T-cell (primary cell): ENCODE measurements around the gene PTPRD. TPM values are rescaled to one million over a fixed set of nuclear protein-coding genes. Genes with fewer than 3 reads are reported as not detected.
"Not testable (repeated sequence)": the region's sequence is repeated elsewhere in the genome, so short reads cannot be mapped to it uniquely, and the experiment has no call there.

Experiments used
- ATAC-seq, 4 experiments: fragments of 200-7000 bp in 3 of 4; fragments of 150-1000 bp in 1 of 4; cut with Tn5 transposase; replicated peaks in 1 of 4; 1 replicate in 3 of 4; 2 replicates in 1 of 4; pipeline ENCODE4 v1.10.0; 2021; ENCODE audit warnings: moderate library complexity in 3 of 4, mild to moderate bottlenecking in 2 of 4, moderate number of reproducible peaks in 1 of 4
- CTCF ChIA-PET, 2 donors: fragments of 300-600 bp; sonication (Branson Sonifier 250); formaldehyde crosslinking; loops; one replicate each; lab custom pipeline; 2022; ENCODE audit warnings: antibody characterized with exemption in 2 of 2; lab: Charles Lee
- POLR2A ChIA-PET, 2 donors: fragments of 300-600 bp; sonication (Branson Sonifier 250); formaldehyde crosslinking; loops; one replicate each; lab custom pipeline; 2022; ENCODE audit warnings: antibody characterized with exemption in 2 of 2; lab: Charles Lee
- DNase-seq, 35 experiments: peaks; one replicate each; pipeline versions ENCODE4 v3.0.0 to v3.0.0-alpha.2; 2013 to 2023
- H3K27ac ChIP-seq: one replicate; pipeline ENCODE4 v1.5.1; 2013; ENCODE audit warnings: low read length
- H3K27me3 ChIP-seq, 2 experiments: replicated peaks in 1 of 2; 1 replicate in 1 of 2; 2 replicates in 1 of 2; pipeline versions ENCODE4 v1.6.1 to v1.7.0; 2013; ENCODE audit warnings: low read length in 1 of 2, mixed read lengths in 1 of 2; ENCODE audit not compliant: control insufficient read depth in 2 of 2, insufficient read depth in 2 of 2; ENCODE audit errors: extremely low read depth in 1 of 2
- H3K36me3 ChIP-seq, 2 donors: 1 replicate in 1 of 2; 2 replicates in 1 of 2; pipeline versions ENCODE4 v1.6.1 to v1.7.0; 2013; ENCODE audit warnings: low read length in 1 of 2; ENCODE audit not compliant: control insufficient read depth in 2 of 2, insufficient read depth in 1 of 2; ENCODE audit errors: extremely low read depth in 1 of 2
- H3K4me1 ChIP-seq, 2 experiments: 1 replicate in 1 of 2; 2 replicates in 1 of 2; pipeline versions ENCODE4 v1.6.1 to v1.7.0; 2013; ENCODE audit warnings: low read length in 2 of 2, mixed read lengths in 1 of 2; ENCODE audit not compliant: insufficient read depth in 2 of 2, control insufficient read depth in 1 of 2; ENCODE audit errors: extremely low read depth in 1 of 2
- H3K4me3 ChIP-seq, 2 donors: 1 replicate in 1 of 2; 2 replicates in 1 of 2; pipeline versions ENCODE4 v1.5.1 to v1.7.0; 2013; ENCODE audit warnings: mild to moderate bottlenecking in 2 of 2, low read length in 1 of 2, moderate library complexity in 1 of 2; ENCODE audit not compliant: control insufficient read depth in 1 of 2; ENCODE audit errors: extremely low read depth in 1 of 2
- H3K9me3 ChIP-seq: 2 replicates; pipeline ENCODE4 v1.7.0; 2013
- H3K27ac Mint-ChIP-seq, 2 donors: one replicate each; pipeline ENCODE4 v1.8.0; 2020 to 2021; ENCODE audit warnings: mild to moderate bottlenecking in 2 of 2, mixed read lengths in 2 of 2
- H3K27me3 Mint-ChIP-seq, 2 donors: one replicate each; pipeline ENCODE4 v1.8.0; 2021 to 2022; ENCODE audit warnings: mixed read lengths in 2 of 2
- H3K36me3 Mint-ChIP-seq: one replicate; pipeline ENCODE4 v1.8.0; 2021; ENCODE audit warnings: mixed read lengths
- H3K4me1 Mint-ChIP-seq, 3 donors: one replicate each; pipeline ENCODE4 v1.8.0; 2020 to 2022; ENCODE audit warnings: mixed read lengths in 3 of 3, mild to moderate bottlenecking in 1 of 3
- H3K4me3 Mint-ChIP-seq, 3 donors: one replicate each; pipeline ENCODE4 v1.8.0; 2020 to 2022; ENCODE audit warnings: mild to moderate bottlenecking in 3 of 3, mixed read lengths in 3 of 3, moderate library complexity in 3 of 3
- H3K9me3 Mint-ChIP-seq, 3 donors: one replicate each; pipeline ENCODE4 v1.8.0; 2020 to 2022; ENCODE audit warnings: mixed read lengths in 3 of 3
- WGBS: methylation state at CpG from one replicate; pipeline ENCODE4 v1.1.5; 2013; ENCODE audit warnings: missing lambda C conversion rate; ENCODE audit not compliant: insufficient coverage; 5-methylcytosine and 5-hydroxymethylcytosine counted together
- total RNA-seq, 35 experiments: library from RNA in 6 of 35; stranded (reverse) in 6 of 35; fragments of 120-200 nt in 1 of 35; gene quantifications; one replicate each; pipeline versions ENCODE4 v1.2.1 to v1.2.4 and lab custom pipeline; 2013 to 2026

Gene PTPRD
- total RNA-seq, 5 donors from 2014 or later (not counting 1 experiment from before 2014, with no cell fraction given), result 0.13 to 0.61 (median 0.38) TPM; not detected in 2

GRCh38 chr9:8705861-8706260 lies 1906.9 kb downstream of the PTPRD start:
- H3K27ac Mint-ChIP-seq, result no peak overlapping the region
- WGBS, result 67% methylated on average over 1 of the region's 4 CpGs
- peaks cover 0 to 1% of the 10 kb centered on the region in 2 donors for H3K27me3 Mint-ChIP-seq
- no peaks in the 10 kb centered on the region for H3K9me3 Mint-ChIP-seq
- no peaks in the 10 kb centered on the region for H3K4me1 ChIP-seq
- no peak overlapping the region for H3K27ac ChIP-seq
- H3K36me3 Mint-ChIP-seq, result no peaks in the 10 kb centered on the region
- H3K4me3 Mint-ChIP-seq, result no peak overlapping the region
- no peaks in the 10 kb centered on the region for H3K4me1 Mint-ChIP-seq
- ATAC-seq (no peak), DNase-seq (no peak)
- no peaks in the 10 kb centered on the region for H3K36me3 ChIP-seq
- POLR2A ChIA-PET, result no interaction called here
- H3K27me3 ChIP-seq, result no peaks in the 10 kb centered on the region
- H3K4me3 ChIP-seq, result no peak overlapping the region
- CTCF ChIA-PET, result no interaction called here
- no peaks in the 10 kb centered on the region for H3K9me3 ChIP-seq

DNA sequence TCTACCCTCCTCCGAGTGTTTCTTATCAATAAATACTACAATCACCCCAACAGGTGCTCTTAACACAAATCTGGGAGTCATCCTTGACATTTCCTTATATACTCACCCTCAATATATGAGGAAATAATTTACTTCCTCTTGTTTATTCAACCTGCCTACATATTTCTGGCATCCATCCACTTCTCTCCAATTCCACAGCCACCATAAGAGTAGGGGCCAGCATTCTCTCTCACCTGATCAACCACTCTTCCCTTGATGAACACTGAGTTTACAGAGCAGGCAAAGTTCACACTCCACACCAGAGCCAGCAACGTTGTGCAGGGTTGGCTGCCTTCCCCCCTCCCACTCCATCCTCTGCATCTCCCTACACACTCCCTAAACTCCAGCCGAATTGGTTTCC lies 1908.9 kb downstream of the PTPRD start:
- H3K36me3 ChIP-seq, result no peaks in the 10 kb centered on the region
- Mint-ChIP-seq H3K27me3 (peaks cover 0 to 1% of the 10 kb centered on the region in 2 donors), H3K4me3 (no peak overlapping the region), H3K27ac (no peak overlapping the region), H3K4me1 (no peaks in the 10 kb centered on the region), H3K36me3 (no peaks in the 10 kb centered on the region), H3K9me3 (no peaks in the 10 kb centered on the region)
- H3K27me3 ChIP-seq, result no peaks in the 10 kb centered on the region
- 75% methylated on average over 2 of the region's 3 CpGs for WGBS
- no peak overlapping the region for H3K4me3 ChIP-seq
- ATAC-seq, result no peak
- ChIA-PET CTCF (interaction anchor here in 1 of 2 donors (0.7 kb wide), 1 partner anchor 1634 kb away, joined by 3 read pairs; no protein-coding TSS in a partner anchor), POLR2A (no interaction called here)
- no peaks in the 10 kb centered on the region for H3K4me1 ChIP-seq
- H3K27ac ChIP-seq, result no peak overlapping the region
- no peak for DNase-seq
- no peaks in the 10 kb centered on the region for H3K9me3 ChIP-seq

- H3K9me3 ChIP-seq, result no peaks in the 10 kb centered on the region
- Mint-ChIP-seq H3K27ac (no peak overlapping the region), H3K4me3 (no peak overlapping the region), H3K27me3 (peaks cover 0 to 1% of the 10 kb centered on the region in 2 donors), H3K36me3 (no peaks in the 10 kb centered on the region), H3K9me3 (no peaks in the 10 kb centered on the region), H3K4me1 (no peaks in the 10 kb centered on the region)
- ATAC-seq, result no peak
- H3K4me3 ChIP-seq, result no peak overlapping the region
- H3K36me3 ChIP-seq, result no peaks in the 10 kb centered on the region
- H3K27ac ChIP-seq, result no peak overlapping the region
- no peaks in the 10 kb centered on the region for H3K27me3 ChIP-seq
- no peak for DNase-seq
- no peaks in the 10 kb centered on the region for H3K4me1 ChIP-seq
- no CpG with 5 or more reads among the region's 4 CpGs for WGBS
- ChIA-PET POLR2A (no interaction called here), CTCF (interaction anchor here (0.7 kb wide), 2 partner anchors 13 to 684 kb away, joined by 3 to 4 read pairs; no protein-coding TSS in a partner anchor)
Measured at GRCh38 chr9:8701904-8702303, 1910.9 kb downstream of the PTPRD start.

GRCh38 chr9:8697565-8697964 lies 1915.2 kb downstream of the PTPRD start:
- H3K27ac Mint-ChIP-seq, H3K4me3 Mint-ChIP-seq, DNase-seq, H3K36me3 ChIP-seq, H3K4me1 Mint-ChIP-seq, H3K27ac ChIP-seq, H3K4me3 ChIP-seq, H3K9me3 Mint-ChIP-seq, CTCF ChIA-PET, ATAC-seq, H3K27me3 ChIP-seq, H3K36me3 Mint-ChIP-seq, H3K27me3 Mint-ChIP-seq, H3K9me3 ChIP-seq, POLR2A ChIA-PET, H3K4me1 ChIP-seq: not testable (repeated sequence)
- WGBS, result 66% methylated on average over 2 of the region's 6 CpGs

GRCh38 chr9:8696516-8696915 lies 1916.3 kb downstream of the PTPRD start:
- ChIA-PET POLR2A (no interaction called here), CTCF (interaction anchor here in 1 of 2 donors (0.7 kb wide), 1 partner anchor 368 kb away, joined by 8 read pairs; no protein-coding TSS in a partner anchor)
- no peaks in the 10 kb centered on the region for H3K27me3 ChIP-seq
- no peak for ATAC-seq
- H3K27ac ChIP-seq, result no peak overlapping the region
- Mint-ChIP-seq H3K4me1 (no peaks in the 10 kb centered on the region), H3K4me3 (no peak overlapping the region), H3K27ac (no peak overlapping the region), H3K9me3 (no peaks in the 10 kb centered on the region), H3K27me3 (no peaks in the 10 kb centered on the region), H3K36me3 (no peaks in the 10 kb centered on the region)
- 91% methylated on average over 3 of the region's 6 CpGs for WGBS
- H3K36me3 ChIP-seq, result no peaks in the 10 kb centered on the region
- no peaks in the 10 kb centered on the region for H3K4me1 ChIP-seq
- DNase-seq, result no peak
- no peaks in the 10 kb centered on the region for H3K9me3 ChIP-seq
- H3K4me3 ChIP-seq, result no peak overlapping the region

DNA sequence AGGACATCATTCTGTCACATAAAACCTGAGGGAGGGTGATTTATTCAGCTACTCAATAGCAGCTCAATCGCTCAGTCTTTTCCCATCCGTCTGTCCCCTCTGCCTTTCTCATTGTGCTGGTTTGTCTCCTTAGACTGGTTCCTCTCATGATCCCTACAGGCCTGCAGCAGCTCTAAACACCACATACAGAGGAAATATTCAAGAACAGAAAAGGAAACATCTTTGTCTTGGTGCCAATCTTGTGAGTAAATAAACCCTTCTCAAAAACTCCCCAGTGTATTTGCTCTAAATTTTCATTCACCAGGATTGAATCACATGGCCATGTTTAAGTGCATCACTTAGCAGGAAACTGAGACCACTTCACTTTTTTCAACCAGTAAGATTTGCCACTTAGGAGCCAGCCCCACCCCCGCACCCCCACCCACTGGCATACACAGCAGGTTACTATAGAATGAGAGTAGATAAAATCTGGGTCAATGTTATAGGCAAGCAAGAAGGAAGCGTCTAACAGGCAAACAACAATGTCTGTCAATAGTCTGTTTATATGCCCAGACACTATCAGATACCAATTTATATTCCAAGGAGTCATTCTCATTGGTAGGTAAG lies 1917.7 kb downstream of the PTPRD start:
- POLR2A ChIA-PET, result no interaction called here
- Mint-ChIP-seq H3K4me3 (no peak overlapping the region), H3K27me3 (no peaks in the 10 kb centered on the region), H3K27ac (no peak overlapping the region), H3K36me3 (no peaks in the 10 kb centered on the region), H3K9me3 (no peaks in the 10 kb centered on the region), H3K4me1 (no peaks in the 10 kb centered on the region)
- no peak for DNase-seq
- Histone ChIP-seq H3K27me3 (no peaks in the 10 kb centered on the region), H3K4me1 (no peaks in the 10 kb centered on the region), H3K9me3 (no peaks in the 10 kb centered on the region), H3K27ac (no peak overlapping the region), H3K4me3 (no peak overlapping the region), H3K36me3 (no peaks in the 10 kb centered on the region)
- no peak for ATAC-seq
- WGBS, result 83% methylated on average over 1 of the region's 4 CpGs
- CTCF ChIA-PET, result interaction anchor here in 1 of 2 donors (0.5 kb wide), 1 partner anchor 11 kb away, joined by 3 read pairs; no protein-coding TSS in a partner anchor
